PC-3 (cell line): ENCODE measurements around the gene CYB5R3. TPM values are rescaled to one million over a fixed set of nuclear protein-coding genes. Genes with fewer than 3 reads are reported as not detected.

ENCODE experiments used
- ATAC-seq: fragments of 200-7000 bp; cut with Tn5 transposase; 2 replicates; pipeline ENCODE4 v1.9.1; 2020; ENCODE audit warnings: mild to moderate bottlenecking, moderate library complexity
- BruUV-seq: library from RNA; stranded (reverse); fragments of 400-500 nt; replicated peaks from 2 replicates; lab custom pipeline; 2021; lab: Mats Ljungman, UMichigan
- CTCF ChIA-PET: fragments of 300-600 bp; sonication (Branson Sonifier 250); formaldehyde crosslinking; loops from one replicate; lab custom pipeline; 2022; ENCODE audit warnings: antibody characterized with exemption; lab: Charles Lee
- POLR2A ChIA-PET: fragments of 300-600 bp; sonication (Branson Sonifier 250); formaldehyde crosslinking; loops from one replicate; lab custom pipeline; 2022; ENCODE audit warnings: antibody characterized with exemption; ENCODE audit not compliant: unreplicated experiment; lab: Charles Lee
- DNase-seq: peaks from one replicate; pipeline ENCODE4 v3.0.0-alpha.2; 2015
- H2AFZ ChIP-seq: fragments of 300-600 bp; sonication (generic); 2 replicates; pipeline ENCODE4 v1.6.0; 2016; ENCODE audit warnings: antibody characterized with exemption, low read length
- H3F3A ChIP-seq: fragments of 300-600 bp; sonication (generic); one replicate; pipeline ENCODE4 v1.6.0; 2017; ENCODE audit warnings: antibody characterized with exemption, low read length, control low read depth, mild to moderate bottlenecking; ENCODE audit not compliant: unreplicated experiment
- H3K27ac ChIP-seq: fragments of 300-600 bp; sonication (generic); 2 replicates; pipeline ENCODE4 v1.5.1; 2016; ENCODE audit warnings: mild to moderate bottlenecking, low read length
- H3K27me3 ChIP-seq: fragments of 300-600 bp; sonication (generic); 2 replicates; pipeline ENCODE4 v1.6.1; 2016; ENCODE audit warnings: low read length, mixed read lengths
- H3K36me3 ChIP-seq: fragments of 300-600 bp; sonication (generic); 2 replicates; pipeline ENCODE4 v1.6.1; 2016; ENCODE audit warnings: low read depth, mixed run types, low read length, mixed read lengths
- H3K4me1 ChIP-seq: fragments of 300-600 bp; sonication (generic); 2 replicates; pipeline ENCODE4 v1.5.1; 2016; ENCODE audit warnings: low read length; ENCODE audit not compliant: insufficient read depth
- H3K4me2 ChIP-seq: fragments of 300-600 bp; sonication (generic); 2 replicates; pipeline ENCODE4 v1.6.0; 2016; ENCODE audit warnings: low read length
- H3K4me3 ChIP-seq: fragments of 300-600 bp; sonication (generic); 2 replicates; pipeline ENCODE4 v1.5.1; 2016; ENCODE audit warnings: mild to moderate bottlenecking, low read length, mixed read lengths
- H3K79me2 ChIP-seq: fragments of 300-600 bp; sonication (generic); 2 replicates; pipeline ENCODE4 v1.6.1; 2017; ENCODE audit warnings: low read length, mixed read lengths
- H3K9ac ChIP-seq: fragments of 300-600 bp; sonication (generic); 2 replicates; pipeline ENCODE4 v1.6.0; 2016; ENCODE audit warnings: mild to moderate bottlenecking, low read length
- H3K9me2 ChIP-seq: fragments of 300-600 bp; sonication (generic); replicated peaks from 2 replicates; pipeline ENCODE4 v1.6.1; 2016; ENCODE audit warnings: mixed run types, low read length, mixed read lengths
- H3K9me3 ChIP-seq: fragments of 300-600 bp; sonication (generic); 2 replicates; pipeline ENCODE4 v1.6.1; 2016; ENCODE audit warnings: low read length, mixed read lengths
- H4K20me1 ChIP-seq: fragments of 300-600 bp; sonication (generic); 2 replicates; pipeline ENCODE4 v1.6.1; 2016; ENCODE audit warnings: low read length, mixed read lengths
- CTCF ChIP-seq: fragments of 300-600 bp; sonication (generic); conservative IDR thresholded peaks from 2 replicates; pipeline ENCODE4 v1.5.1; 2017; ENCODE audit warnings: antibody characterized with exemption, low read depth, mild to moderate bottlenecking, low read length
- EZH2 ChIP-seq: fragments of 300-600 bp; sonication (generic); IDR thresholded peaks from one replicate; pipeline ENCODE4 v1.6.1; 2017; ENCODE audit warnings: antibody characterized with exemption, mild to moderate bottlenecking, low read length; ENCODE audit not compliant: unreplicated experiment
- EZH2phosphoT487 ChIP-seq: fragments of 300-600 bp; sonication (generic); IDR thresholded peaks from 2 replicates; pipeline ENCODE4 v1.6.1; 2018; ENCODE audit warnings: mild to moderate bottlenecking, antibody characterized with exemption, low read length, borderline replicate concordance
- intact Hi-C: fragments of 100-400 bp; cut with micrococcal nuclease; formaldehyde crosslinking; loops from 2 replicates; pipeline ENCODE4 v1.9.0; 2023
- total RNA-seq: library from RNA; depleted of rRNA; stranded (reverse); fragments of >200 nt; gene quantifications from 2 replicates; pipeline ENCODE4 v1.2.3, GENCODE V29; 2014

Gene CYB5R3
- total RNA-seq, 1 experiment from 2014 or later = 73.3 TPM

DNA sequence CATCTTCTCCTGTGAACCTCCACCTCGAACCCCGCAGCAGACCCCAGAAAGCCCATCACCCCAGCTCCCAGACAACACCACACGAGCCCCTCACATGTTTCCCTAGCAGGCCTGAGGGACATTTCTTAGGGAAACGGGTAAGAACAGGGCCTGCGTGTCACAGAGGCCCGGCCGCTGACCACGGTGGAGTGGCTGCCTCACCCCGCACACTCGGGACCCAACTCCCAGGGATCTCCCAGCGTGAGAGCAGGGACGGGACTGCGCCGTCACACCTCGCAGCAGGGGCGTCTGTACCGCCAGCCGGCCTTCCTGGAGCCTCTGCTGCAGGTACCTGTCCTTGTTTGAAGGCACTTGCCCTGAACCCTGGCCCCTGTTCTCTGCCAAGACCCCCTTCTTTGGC, 19.0 kb downstream of the CYB5R3 start:
- CTCF ChIA-PET = no interaction called here
- Histone ChIP-seq H3F3A (no peaks in the 10 kb centered on the region), H3K9me2 (no peaks in the 10 kb centered on the region), H3K27ac (no peak overlapping the region), H3K4me1 (peaks cover under 1% of the 10 kb centered on the region), H3K9ac (no peak overlapping the region), H3K4me2 (no peak overlapping the region), H3K36me3 (no peaks in the 10 kb centered on the region), H4K20me1 (no peaks in the 10 kb centered on the region), H3K4me3 (no peak overlapping the region), H3K79me2 (no peaks in the 10 kb centered on the region), H3K9me3 (no peaks in the 10 kb centered on the region), H2AFZ (no peak overlapping the region), H3K27me3 (no peaks in the 10 kb centered on the region)
- TF ChIP-seq EZH2 = no peak
- TF ChIP-seq CTCF = no peak
- TF ChIP-seq EZH2phosphoT487 = no peak
- ATAC-seq = no peak
- DNase-seq = no peak
- BruUV-seq = no TSS peak
- intact Hi-C loops = no loop called here
- POLR2A ChIA-PET = no interaction called here

- ATAC-seq = no peak
- intact Hi-C loops = no loop called here
- TF ChIP-seq EZH2 = no peak
- no peak for TF ChIP-seq CTCF
- no peak for TF ChIP-seq EZH2phosphoT487
Measured at GRCh38 chr22:42627981-42628380, 21.2 kb downstream of the CYB5R3 start.

DNA sequence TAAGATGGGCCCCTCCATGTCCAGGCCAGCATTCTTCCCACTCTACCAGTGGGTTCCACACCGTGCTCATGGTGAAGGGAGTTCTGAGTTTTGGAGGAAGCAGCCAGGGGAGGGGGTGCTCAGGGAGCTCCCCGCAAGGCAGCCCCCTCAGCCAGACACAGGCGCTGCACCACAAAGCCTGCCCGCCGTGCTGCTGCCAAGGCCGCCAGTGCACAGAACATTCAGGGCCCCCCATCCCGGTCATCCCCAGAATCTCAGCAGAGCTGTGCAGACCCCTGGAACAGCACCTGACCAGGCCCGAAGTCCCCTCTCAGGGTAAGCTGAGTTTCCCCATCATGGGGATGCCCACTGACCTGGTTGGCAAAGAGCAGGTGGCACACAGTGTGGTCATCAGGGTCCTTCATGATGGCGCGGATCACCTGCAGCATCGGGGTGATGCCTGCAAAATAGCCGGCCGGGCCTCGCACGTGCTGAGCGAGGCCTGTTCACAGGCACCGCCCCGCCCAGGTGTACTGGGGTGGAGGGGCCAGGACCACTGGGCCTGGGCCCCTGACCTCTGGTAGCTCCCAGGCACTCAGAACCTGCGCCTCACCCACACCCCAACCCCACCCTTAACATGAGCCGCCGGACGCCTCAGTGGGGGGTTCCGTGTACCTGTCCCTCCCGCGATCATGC, 22.1 kb downstream of the CYB5R3 start:
- no peak for DNase-seq
- ChIA-PET CTCF (no interaction called here), POLR2A (interaction anchor here (0.6 kb wide), 1 partner anchor 12 kb away, joined by 3 read pairs; the partner anchor contains the start of gene POLDIP3)
- Histone ChIP-seq H3K4me2 (no peak overlapping the region), H3K79me2 (no peaks in the 10 kb centered on the region), H2AFZ (no peak overlapping the region), H3K36me3 (no peaks in the 10 kb centered on the region), H3K9me3 (no peaks in the 10 kb centered on the region), H3K4me1 (no peaks in the 10 kb centered on the region), H3K27ac (no peak overlapping the region), H3K4me3 (no peak overlapping the region), H3K9me2 (no peaks in the 10 kb centered on the region), H3K9ac (no peak overlapping the region), H3F3A (no peaks in the 10 kb centered on the region), H4K20me1 (no peaks in the 10 kb centered on the region), H3K27me3 (no peaks in the 10 kb centered on the region)
- no peak for ATAC-seq
- no peak for TF ChIP-seq CTCF
- no peak for TF ChIP-seq EZH2phosphoT487
- no peak for TF ChIP-seq EZH2
- BruUV-seq = no TSS peak
- intact Hi-C loops = no loop called here

More at GRCh38 chr22:42627981-42628380, 21.2 kb downstream of the CYB5R3 start:
- BruUV-seq = no TSS peak
- Histone ChIP-seq H3K36me3 (no peaks in the 10 kb centered on the region), H4K20me1 (no peaks in the 10 kb centered on the region), H2AFZ (no peak overlapping the region), H3K4me1 (no peaks in the 10 kb centered on the region), H3K79me2 (no peaks in the 10 kb centered on the region), H3K9ac (no peak overlapping the region), H3K9me3 (no peaks in the 10 kb centered on the region), H3K27ac (no peak overlapping the region), H3F3A (no peaks in the 10 kb centered on the region), H3K4me3 (no peak overlapping the region), H3K27me3 (no peaks in the 10 kb centered on the region), H3K4me2 (no peak overlapping the region), H3K9me2 (no peaks in the 10 kb centered on the region)
- ChIA-PET POLR2A (interaction anchor here (0.6 kb wide), 1 partner anchor 13 kb away, joined by 3 read pairs; the partner anchor contains the start of gene POLDIP3), CTCF (no interaction called here)
- no peak for DNase-seq
